ENCODE measurements around the gene ACIN1. TPM values are rescaled to one million over a fixed set of nuclear protein-coding genes. Genes with fewer than 3 reads are reported as not detected.
A peak's percentile ranks its signal among the peaks of the same experiment; 100 is the strongest.

Gene ACIN1
- total and polyA plus RNA-seq, 9 of the 15 experiments (the other 6 are each of a cell fraction or from before 2014, with no cell fraction given): 5.0 to 196 (median 129) TPM

DNA sequence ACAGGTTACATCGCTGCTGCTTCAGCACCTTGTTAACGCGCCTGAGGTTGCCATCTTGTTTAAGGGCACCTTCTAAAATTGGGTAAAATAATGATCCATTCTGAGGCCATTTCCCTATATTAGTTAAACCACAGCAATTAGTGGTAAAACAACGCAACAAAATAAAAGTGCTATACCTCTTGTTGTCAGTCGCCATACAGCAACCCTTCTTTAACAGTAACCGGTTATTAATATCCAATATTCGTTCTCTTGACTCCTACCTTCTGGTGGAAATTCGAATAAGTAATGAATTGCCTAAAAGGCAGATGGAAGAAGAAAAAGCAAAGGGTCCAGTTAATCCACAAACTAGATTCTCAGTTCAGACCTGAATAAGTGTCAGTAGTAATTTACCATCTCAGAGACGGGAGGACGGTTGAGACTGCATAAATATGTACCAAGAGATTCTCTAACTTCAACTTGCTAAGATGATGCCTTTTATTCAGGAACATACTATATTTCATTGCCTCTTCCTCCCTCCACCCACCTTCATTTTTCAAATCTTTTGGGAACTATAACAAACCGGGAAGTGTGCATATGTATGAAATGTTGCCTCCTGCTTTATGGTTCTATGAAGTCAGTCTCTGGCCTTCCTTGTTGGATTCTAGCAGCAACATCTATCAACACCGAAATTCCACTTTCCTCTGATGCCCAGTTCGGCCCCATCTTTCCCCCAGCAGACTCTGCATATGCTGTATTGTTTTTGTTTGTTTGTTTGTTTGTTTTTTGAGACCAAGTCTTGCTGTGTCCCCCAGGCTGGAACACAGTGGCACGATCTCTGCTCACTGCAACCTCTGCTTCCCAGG lies 59.4 kb downstream of the ACIN1 start (continued):
- TF ChIP-seq NRF1 (conservative IDR thresholded peaks at IDR 0.05 in 1 of 2, IDR thresholded peaks at IDR 0.05 in 1 of 2) (0 out of 4 replicates have a peak, but pooled peaks of 1 of the 2 experiments have one; percentile 4), ZNF121 (CRISPR knock-in tag; conservative IDR thresholded peaks at IDR 0.05) (no peak), ATF1 (CRISPR knock-in tag; IDR thresholded peaks at IDR 0.05) (no peak), ATF1 (tag; IDR thresholded peaks at IDR 0.05) (0 out of 2 replicates have a peak, but pooled peaks have one; percentile 72), FOXJ2 (tag; IDR thresholded peaks at IDR 0.05) (peak; percentile 65; the same call in 1 of the 2 replicates), TCF3 (CRISPR knock-in tag; IDR thresholded peaks at IDR 0.05) (0 out of 2 replicates have a peak, but pooled peaks have one; percentile 21), ETS2 (tag; IDR thresholded peaks at IDR 0.05; ENCODE audit: borderline replicate concordance, poor library complexity, severe bottlenecking) (peak; percentile 45), GABPA (tag; conservative IDR thresholded peaks at IDR 0.05; ENCODE audit: low read depth) (peak; percentile 70; the same call in 1 of the 2 replicates), ILF3 (IDR thresholded peaks at IDR 0.05; ENCODE audit: borderline replicate concordance) (0 out of 2 replicates have a peak, but pooled peaks have one; percentile 43)
- TF ChIP-seq, protein P1, sequence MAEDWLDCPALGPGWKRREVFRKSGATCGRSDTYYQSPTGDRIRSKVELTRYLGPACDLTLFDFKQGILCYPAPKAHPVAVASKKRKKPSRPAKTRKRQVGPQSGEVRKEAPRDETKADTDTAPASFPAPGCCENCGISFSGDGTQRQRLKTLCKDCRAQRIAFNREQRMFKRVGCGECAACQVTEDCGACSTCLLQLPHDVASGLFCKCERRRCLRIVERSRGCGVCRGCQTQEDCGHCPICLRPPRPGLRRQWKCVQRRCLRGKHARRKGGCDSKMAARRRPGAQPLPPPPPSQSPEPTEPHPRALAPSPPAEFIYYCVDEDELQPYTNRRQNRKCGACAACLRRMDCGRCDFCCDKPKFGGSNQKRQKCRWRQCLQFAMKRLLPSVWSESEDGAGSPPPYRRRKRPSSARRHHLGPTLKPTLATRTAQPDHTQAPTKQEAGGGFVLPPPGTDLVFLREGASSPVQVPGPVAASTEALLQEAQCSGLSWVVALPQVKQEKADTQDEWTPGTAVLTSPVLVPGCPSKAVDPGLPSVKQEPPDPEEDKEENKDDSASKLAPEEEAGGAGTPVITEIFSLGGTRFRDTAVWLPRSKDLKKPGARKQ (CRISPR knock-in tag; IDR thresholded peaks at IDR 0.05): 0 out of 2 replicates have a peak, but pooled peaks have one; percentile 12
- TF ChIP-seq, protein P2, sequence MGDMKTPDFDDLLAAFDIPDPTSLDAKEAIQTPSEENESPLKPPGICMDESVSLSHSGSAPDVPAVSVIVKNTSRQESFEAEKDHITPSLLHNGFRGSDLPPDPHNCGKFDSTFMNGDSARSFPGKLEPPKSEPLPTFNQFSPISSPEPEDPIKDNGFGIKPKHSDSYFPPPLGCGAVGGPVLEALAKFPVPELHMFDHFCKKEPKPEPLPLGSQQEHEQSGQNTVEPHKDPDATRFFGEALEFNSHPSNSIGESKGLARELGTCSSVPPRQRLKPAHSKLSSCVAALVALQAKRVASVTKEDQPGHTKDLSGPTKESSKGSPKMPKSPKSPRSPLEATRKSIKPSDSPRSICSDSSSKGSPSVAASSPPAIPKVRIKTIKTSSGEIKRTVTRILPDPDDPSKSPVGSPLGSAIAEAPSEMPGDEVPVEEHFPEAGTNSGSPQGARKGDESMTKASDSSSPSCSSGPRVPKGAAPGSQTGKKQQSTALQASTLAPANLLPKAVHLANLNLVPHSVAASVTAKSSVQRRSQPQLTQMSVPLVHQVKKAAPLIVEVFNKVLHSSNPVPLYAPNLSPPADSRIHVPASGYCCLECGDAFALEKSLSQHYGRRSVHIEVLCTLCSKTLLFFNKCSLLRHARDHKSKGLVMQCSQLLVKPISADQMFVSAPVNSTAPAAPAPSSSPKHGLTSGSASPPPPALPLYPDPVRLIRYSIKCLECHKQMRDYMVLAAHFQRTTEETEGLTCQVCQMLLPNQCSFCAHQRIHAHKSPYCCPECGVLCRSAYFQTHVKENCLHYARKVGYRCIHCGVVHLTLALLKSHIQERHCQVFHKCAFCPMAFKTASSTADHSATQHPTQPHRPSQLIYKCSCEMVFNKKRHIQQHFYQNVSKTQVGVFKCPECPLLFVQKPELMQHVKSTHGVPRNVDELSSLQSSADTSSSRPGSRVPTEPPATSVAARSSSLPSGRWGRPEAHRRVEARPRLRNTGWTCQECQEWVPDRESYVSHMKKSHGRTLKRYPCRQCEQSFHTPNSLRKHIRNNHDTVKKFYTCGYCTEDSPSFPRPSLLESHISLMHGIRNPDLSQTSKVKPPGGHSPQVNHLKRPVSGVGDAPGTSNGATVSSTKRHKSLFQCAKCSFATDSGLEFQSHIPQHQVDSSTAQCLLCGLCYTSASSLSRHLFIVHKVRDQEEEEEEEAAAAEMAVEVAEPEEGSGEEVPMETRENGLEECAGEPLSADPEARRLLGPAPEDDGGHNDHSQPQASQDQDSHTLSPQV (IDR thresholded peaks at IDR 0.05): peak; percentile 36; the same call in 1 of the 2 replicates
- TF ChIP-seq, protein P3, sequence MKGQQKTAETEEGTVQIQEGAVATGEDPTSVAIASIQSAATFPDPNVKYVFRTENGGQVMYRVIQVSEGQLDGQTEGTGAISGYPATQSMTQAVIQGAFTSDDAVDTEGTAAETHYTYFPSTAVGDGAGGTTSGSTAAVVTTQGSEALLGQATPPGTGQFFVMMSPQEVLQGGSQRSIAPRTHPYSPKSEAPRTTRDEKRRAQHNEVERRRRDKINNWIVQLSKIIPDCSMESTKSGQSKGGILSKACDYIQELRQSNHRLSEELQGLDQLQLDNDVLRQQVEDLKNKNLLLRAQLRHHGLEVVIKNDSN (CRISPR knock-in tag; IDR thresholded peaks at IDR 0.05): no peak
- TF ChIP-seq, protein P4, sequence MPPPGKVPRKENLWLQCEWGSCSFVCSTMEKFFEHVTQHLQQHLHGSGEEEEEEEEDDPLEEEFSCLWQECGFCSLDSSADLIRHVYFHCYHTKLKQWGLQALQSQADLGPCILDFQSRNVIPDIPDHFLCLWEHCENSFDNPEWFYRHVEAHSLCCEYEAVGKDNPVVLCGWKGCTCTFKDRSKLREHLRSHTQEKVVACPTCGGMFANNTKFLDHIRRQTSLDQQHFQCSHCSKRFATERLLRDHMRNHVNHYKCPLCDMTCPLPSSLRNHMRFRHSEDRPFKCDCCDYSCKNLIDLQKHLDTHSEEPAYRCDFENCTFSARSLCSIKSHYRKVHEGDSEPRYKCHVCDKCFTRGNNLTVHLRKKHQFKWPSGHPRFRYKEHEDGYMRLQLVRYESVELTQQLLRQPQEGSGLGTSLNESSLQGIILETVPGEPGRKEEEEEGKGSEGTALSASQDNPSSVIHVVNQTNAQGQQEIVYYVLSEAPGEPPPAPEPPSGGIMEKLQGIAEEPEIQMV (tag; conservative IDR thresholded peaks at IDR 0.05; ENCODE audit: low read depth): 0 out of 2 replicates have a peak, but pooled peaks have one; percentile 4

Data from K562 (cell line).